HPDE6-E6E7 (cell line): Measurements from ENCODE around the gene ARHGEF18.
"Not testable (repeated sequence)": the region's sequence is repeated elsewhere in the genome, so short reads cannot be mapped to it uniquely, and the experiment has no call there.

ENCODE experiments used
- DNase-seq: peaks from one replicate; pipeline ENCODE4 v3.0.0; 2011; ENCODE audit warnings: missing footprints; ENCODE audit errors: extremely low spot score

The ARHGEF18 gene

DNA sequence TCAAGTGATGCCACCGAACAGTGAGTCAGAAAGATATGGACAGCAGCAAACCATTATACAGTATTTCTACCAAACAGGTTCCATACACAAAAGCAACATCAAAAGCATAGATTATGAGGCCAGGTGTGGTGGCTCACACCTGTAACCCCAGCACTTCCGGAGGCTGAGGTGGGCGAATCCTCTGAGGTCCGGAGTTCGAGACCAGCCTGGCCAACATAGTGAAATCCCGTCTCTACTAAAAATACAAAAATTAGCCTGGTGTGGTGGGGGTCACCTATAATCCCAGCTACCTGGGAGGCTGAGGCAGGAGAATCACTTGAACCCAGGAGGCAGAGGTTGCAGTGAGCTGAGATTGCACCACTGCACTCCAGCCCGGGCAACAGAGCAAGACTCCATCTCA, 1.7 kb upstream of the ARHGEF18 start:
- not testable (repeated sequence) for DNase-seq

DNA sequence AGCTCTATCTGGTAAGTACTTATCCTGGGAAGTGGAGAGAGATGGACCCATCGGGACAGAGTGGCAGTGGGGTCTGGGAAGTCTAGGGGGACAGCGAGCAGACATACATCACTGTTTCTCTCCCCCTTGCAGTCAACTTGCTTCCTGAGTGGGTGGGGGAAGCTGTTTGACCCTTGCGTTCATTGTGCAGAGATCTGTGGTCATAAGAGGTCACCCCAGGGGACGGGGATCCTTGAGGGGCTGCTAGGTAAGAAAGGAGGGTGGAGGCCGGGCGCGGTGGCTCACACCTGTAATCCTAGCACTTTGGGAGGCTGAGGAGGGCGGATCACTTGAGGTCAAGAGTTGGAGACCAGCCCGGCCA, 474 bp downstream of the ARHGEF18 start:
- no peak for DNase-seq

DNA sequence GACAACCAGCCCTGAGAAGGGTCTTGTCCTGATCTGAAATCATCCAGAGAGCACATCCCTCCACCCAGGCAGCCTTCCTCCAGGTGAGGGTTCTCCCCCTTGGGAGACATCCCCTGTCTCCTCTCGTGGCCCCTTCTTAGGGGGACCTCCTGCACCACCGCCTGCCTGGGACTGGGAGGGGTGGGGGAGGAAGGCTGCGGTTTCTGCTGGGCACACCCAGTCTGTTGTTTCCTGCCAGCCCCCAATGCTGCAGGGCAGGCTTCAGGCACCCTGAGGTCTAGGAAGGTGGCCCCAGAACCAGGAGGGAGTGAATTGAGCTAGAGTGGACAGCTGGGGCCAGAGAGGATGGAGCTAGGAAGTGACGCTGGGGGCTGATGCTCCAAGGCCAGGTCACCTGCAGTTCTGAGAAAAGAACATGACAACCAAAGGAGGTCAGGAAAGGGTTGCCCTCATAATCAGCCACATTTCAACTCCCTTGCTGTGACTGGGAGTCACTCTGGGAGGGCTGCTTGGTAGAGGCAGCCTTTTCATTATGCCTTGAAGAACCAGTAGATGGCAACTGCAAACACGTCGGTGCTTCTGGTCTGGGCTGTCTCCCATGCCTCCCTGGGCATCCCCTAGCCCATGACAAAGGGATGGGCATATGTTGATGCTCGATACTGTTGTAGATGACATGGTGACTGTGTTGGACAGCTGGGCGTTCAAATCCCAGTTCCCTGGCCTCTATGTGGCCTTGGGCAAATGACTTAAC, 1.4 kb downstream of the ARHGEF18 start:
- no peak for DNase-seq

DNA sequence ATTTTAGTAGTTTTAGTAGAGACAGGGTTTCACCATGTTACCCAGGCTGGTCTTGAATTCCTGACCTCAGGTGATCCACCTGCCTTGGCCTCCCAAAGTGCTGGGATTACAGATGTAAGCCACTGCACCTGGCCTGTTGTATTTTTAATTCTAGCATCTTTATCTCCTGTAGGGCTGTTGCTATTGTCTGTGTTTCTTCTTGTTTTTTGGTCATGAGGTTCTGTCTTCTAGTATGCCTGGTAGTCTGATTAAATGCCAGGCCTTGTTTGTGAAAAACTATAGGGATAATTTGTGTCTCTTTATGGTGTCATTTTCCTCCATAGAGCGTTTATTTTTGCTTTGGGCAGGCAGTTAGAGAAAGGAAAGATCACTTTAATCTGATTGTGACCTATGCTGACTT, 3.1 kb downstream of the ARHGEF18 start:
- no peak for DNase-seq

- no peak for DNase-seq
Measured at GRCh38 chr19:7355151-7355820, 6.5 kb downstream of the ARHGEF18 start.

GRCh38 chr19:7355871-7356270, 7.1 kb downstream of the ARHGEF18 start:
- no peak for DNase-seq

DNA sequence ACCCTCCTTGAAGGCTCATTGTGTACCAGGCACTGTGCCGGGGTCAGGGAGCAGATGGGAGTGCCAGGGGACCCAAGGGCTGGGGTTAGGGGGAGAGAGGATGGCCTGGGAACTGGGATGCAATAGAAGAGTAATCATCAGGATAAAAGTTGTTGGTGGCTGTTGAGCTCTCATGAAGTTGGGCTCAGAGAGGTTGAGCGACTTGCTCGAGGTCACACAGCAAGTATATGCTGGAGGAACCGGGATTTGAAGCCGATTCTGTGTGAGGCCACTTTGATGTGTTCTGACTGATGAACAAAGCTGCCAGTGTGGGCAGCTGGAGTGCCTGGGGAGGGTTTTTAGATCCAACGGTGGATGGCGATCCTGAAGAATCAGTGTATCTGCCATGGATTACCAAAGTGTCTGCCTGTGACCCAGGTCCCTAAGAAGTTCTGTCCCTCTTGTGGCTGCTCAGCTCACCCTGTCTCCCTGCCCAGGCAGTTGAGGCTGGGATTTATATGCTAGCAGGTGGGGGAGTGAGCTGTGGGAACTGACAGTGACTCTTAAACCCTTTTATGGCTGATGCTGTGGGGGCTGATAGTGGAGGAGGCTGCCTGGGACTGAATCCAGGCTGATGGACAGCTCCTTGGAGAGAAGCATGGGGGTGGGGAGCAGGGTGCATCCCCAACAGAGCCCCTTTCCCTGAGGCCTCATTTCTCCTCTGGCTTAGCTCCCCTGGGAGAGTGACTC, 8.3 kb downstream of the ARHGEF18 start:
- DNase-seq: no peak

DNA sequence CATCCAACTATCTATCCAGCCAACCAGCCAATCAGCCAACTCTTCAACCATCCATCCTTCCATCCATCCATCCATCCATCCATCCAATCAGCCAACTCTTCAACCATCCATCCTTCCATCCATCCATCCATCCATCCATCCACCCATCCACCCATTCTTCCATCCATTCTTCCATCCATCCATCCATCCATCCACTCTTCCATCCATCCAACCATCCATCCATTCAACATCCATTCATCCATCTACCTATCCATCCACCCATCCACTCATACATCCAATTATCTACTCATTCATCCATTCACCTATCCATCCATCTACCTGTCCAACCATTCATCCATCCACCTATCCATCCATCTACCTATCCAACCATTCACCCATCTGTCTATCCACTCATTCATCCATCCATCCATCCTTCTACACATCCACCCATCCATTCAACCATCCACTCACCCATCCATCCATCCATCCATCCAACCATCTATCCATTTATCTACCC, 9.4 kb downstream of the ARHGEF18 start:
- no peak for DNase-seq

DNA sequence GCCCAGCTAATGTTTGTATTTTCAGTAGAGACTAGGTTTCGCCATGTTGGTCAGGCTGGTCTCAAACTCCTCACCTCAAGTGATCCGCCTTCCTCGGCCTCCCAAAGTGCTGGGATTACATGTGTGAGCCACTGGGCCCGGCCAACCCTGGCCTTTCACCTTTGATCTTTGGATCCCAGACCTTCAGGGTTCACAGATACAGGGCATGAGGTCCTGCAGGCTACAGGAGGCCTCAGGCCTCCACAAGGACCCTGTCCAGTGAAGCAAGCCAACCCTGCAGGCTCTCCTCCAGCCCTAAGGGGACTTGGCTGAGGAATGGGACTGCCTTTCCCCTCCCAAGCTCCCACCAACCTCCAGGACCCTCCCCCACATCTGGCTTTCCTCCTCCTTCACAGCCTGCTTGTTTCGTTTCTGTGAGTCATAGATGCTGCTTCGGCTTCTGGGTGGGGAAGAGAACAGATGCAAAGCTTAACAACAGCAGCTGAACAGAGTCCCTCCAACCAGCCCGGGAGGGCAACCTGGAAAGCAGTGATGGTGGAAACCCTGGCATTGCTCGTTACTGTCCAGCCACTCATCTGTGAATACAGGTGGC, 11.8 kb downstream of the ARHGEF18 start:
- no peak for DNase-seq

GRCh38 chr19:7363225-7363624, 14.5 kb downstream of the ARHGEF18 start:
- DNase-seq: no peak

GRCh38 chr19:7366701-7367420, 18.1 kb downstream of the ARHGEF18 start:
- DNase-seq: no peak

DNA sequence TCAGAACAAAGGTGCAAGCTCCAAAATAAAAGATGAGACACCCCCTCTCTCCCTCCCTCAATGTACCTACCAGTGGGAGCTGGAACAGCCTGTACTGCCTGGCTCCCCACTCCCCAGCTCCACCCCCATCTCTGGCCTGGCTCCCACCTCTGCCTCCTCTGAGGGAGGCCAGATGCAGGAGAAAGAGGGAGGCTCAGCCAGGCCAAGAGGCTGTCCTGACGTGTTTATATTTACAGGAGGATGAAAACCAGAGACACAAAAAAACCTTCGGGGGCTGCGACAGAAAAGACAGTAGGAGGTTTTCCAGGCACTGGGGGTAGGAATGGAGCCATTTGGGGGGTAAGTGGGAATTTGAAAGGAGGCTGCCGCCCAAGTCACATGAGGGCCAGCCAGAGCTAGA, 19.7 kb downstream of the ARHGEF18 start:
- no peak for DNase-seq

GRCh38 chr19:7368866-7369265, 20.1 kb downstream of the ARHGEF18 start:
- not testable (repeated sequence) for DNase-seq

DNA sequence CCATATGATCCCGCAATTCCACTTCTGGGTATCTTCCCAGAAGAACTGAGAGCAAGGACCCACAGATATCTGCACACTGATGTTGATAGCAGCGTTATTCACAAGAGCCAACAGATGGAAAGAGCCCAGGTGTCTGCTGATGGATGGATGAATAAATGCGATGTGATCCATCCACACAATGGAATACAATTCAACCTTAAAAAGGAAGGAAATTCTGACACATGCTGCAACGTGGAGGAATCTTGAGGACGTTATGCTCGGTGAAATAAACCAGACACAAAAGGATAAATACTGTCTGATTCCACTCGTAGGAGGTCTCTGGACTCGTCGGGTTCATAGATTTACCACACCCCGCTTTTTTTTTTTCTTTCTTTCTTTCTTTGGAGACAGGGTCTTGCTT, 21.8 kb downstream of the ARHGEF18 start:
- DNase-seq: no peak

GRCh38 chr19:7371001-7371400, 22.3 kb downstream of the ARHGEF18 start:
- no peak for DNase-seq

GRCh38 chr19:7372810-7373209, 24.1 kb downstream of the ARHGEF18 start:
- DNase-seq: no peak

DNA sequence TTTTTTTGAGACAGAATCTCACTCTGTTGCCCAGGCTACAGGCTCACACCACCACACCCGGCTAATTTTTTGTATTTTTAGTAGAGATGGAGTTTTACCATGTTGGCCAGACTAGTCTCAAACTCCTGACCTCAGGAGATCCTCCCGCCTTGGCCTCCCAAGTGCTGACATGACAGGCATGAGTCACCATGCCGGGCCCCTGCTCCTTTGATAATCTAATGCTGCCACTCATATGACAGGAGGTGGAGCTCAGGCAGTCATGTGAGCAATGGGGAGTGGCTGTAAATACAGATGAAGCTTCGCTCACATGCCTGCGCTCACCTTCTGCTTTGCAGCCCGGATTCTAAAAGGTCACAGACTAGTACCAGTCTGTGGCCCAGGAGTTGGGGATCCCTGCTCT, 25.1 kb downstream of the ARHGEF18 start:
- no peak for DNase-seq

GRCh38 chr19:7376151-7376852, 27.6 kb downstream of the ARHGEF18 start:
- no peak for DNase-seq

- no peak for DNase-seq
Measured at GRCh38 chr19:7377196-7377595, 28.5 kb downstream of the ARHGEF18 start.

DNA sequence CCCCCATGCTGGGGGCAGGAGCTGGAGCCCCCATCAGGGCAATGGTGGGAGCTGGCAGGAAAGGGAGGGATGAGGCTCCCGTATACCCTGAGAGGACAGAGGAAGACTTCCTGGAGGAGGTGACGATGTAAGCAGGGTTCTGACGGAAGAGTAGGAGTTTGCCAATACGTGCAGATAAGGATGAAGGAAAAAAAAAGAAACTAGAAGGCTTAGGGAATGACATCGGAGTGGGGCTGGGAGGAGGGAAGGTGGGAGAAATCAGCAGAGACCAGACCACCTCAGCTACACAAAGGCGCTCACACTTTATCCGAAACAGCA, 32.3 kb downstream of the ARHGEF18 start:
- no peak for DNase-seq

DNA sequence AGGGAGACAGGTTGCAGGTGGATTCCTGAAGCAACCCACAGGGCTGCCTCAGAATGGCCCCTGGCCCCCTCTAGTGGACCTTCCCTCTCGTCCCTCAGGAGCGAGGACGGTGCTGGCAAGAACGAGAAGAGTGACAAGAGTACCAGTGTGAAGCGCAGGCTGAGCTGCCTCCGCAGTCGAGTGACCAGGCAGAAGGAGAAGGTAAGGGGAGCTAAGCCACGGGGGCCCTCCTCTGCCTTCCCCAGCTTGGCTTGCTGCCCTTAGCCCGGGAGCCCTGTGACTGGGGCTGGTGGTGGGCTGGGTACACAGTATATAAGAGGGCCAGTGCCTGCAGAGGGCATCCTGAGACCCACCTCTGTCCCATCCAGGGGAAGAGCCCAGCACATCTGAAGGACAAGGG, 34.0 kb downstream of the ARHGEF18 start:
- DNase-seq: no peak
